HG03521 (cell line): ENCODE measurements around the gene SDC3.
"Not testable (repeated sequence)": the region's sequence is repeated elsewhere in the genome, so short reads cannot be mapped to it uniquely, and the experiment has no call there.

Source experiments
- ATAC-seq: cut with Tn5 transposase; IDR thresholded peaks from one replicate; pipeline ENCODE4 v1.9.1; 2021; ENCODE audit warnings: mild to moderate bottlenecking, moderate library complexity; ENCODE audit not compliant: unreplicated experiment

SDC3 gene

GRCh38 chr1:30877205-30877912 lies 31.2 kb downstream of the SDC3 start:
- ATAC-seq = no peak

GRCh38 chr1:30876451-30877204 lies 31.9 kb downstream of the SDC3 start:
- no peak for ATAC-seq

GRCh38 chr1:30875916-30876315 lies 32.6 kb downstream of the SDC3 start:
- no peak for ATAC-seq

- ATAC-seq = no peak
Measured at GRCh38 chr1:30875197-30875596, 33.4 kb downstream of the SDC3 start.

- no peak for ATAC-seq
Measured at GRCh38 chr1:30874176-30874575, 34.4 kb downstream of the SDC3 start.

GRCh38 chr1:30872948-30873263 lies 35.7 kb downstream of the SDC3 start:
- no peak for ATAC-seq

GRCh38 chr1:30872033-30872947 lies 36.3 kb downstream of the SDC3 start:
- ATAC-seq = no peak

GRCh38 chr1:30871276-30871871 lies 37.2 kb downstream of the SDC3 start:
- ATAC-seq = no peak

GRCh38 chr1:30870656-30871055 lies 37.9 kb downstream of the SDC3 start:
- no peak for ATAC-seq

GRCh38 chr1:30870035-30870434 lies 38.5 kb downstream of the SDC3 start:
- no peak for ATAC-seq

GRCh38 chr1:30868833-30869435 lies 39.6 kb downstream of the SDC3 start:
- ATAC-seq = no peak

- not testable (repeated sequence) for ATAC-seq
Measured at GRCh38 chr1:30868057-30868456, 40.5 kb downstream of the SDC3 start.

- ATAC-seq = no peak
Measured at GRCh38 chr1:30867537-30867936, 41.0 kb downstream of the SDC3 start.

- ATAC-seq = no peak
Measured at GRCh38 chr1:30866594-30866993, 42.0 kb downstream of the SDC3 start.

GRCh38 chr1:30864681-30865080 lies 43.9 kb downstream of the SDC3 start:
- ATAC-seq = no peak

- ATAC-seq = no peak
Measured at GRCh38 chr1:30863858-30864604, 44.5 kb downstream of the SDC3 start.

GRCh38 chr1:30860320-30860652 lies 48.3 kb downstream of the SDC3 start:
- no peak for ATAC-seq

GRCh38 chr1:30857964-30858363 lies 50.6 kb downstream of the SDC3 start:
- ATAC-seq = no peak

GRCh38 chr1:30857062-30857461 lies 51.5 kb downstream of the SDC3 start:
- ATAC-seq = no peak

GRCh38 chr1:30856260-30856790 lies 52.2 kb downstream of the SDC3 start:
- no peak for ATAC-seq
